Stimulated activated naive CD4-positive, alpha-beta T cell treated with Interleukin-2 at 50 U/mL for 16 hours (primary cell): ENCODE data around the gene RGL3.
"Not testable (repeated sequence)": the region's sequence is repeated elsewhere in the genome, so short reads cannot be mapped to it uniquely, and the experiment has no call there.

Source experiments
- DNase-seq: peaks from one replicate; lab custom pipeline; 2025; lab: John Stamatoyannopoulos, UW

The RGL3 gene, protein sequence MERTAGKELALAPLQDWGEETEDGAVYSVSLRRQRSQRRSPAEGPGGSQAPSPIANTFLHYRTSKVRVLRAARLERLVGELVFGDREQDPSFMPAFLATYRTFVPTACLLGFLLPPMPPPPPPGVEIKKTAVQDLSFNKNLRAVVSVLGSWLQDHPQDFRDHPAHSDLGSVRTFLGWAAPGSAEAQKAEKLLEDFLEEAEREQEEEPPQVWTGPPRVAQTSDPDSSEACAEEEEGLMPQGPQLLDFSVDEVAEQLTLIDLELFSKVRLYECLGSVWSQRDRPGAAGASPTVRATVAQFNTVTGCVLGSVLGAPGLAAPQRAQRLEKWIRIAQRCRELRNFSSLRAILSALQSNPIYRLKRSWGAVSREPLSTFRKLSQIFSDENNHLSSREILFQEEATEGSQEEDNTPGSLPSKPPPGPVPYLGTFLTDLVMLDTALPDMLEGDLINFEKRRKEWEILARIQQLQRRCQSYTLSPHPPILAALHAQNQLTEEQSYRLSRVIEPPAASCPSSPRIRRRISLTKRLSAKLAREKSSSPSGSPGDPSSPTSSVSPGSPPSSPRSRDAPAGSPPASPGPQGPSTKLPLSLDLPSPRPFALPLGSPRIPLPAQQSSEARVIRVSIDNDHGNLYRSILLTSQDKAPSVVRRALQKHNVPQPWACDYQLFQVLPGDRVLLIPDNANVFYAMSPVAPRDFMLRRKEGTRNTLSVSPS

DNA sequence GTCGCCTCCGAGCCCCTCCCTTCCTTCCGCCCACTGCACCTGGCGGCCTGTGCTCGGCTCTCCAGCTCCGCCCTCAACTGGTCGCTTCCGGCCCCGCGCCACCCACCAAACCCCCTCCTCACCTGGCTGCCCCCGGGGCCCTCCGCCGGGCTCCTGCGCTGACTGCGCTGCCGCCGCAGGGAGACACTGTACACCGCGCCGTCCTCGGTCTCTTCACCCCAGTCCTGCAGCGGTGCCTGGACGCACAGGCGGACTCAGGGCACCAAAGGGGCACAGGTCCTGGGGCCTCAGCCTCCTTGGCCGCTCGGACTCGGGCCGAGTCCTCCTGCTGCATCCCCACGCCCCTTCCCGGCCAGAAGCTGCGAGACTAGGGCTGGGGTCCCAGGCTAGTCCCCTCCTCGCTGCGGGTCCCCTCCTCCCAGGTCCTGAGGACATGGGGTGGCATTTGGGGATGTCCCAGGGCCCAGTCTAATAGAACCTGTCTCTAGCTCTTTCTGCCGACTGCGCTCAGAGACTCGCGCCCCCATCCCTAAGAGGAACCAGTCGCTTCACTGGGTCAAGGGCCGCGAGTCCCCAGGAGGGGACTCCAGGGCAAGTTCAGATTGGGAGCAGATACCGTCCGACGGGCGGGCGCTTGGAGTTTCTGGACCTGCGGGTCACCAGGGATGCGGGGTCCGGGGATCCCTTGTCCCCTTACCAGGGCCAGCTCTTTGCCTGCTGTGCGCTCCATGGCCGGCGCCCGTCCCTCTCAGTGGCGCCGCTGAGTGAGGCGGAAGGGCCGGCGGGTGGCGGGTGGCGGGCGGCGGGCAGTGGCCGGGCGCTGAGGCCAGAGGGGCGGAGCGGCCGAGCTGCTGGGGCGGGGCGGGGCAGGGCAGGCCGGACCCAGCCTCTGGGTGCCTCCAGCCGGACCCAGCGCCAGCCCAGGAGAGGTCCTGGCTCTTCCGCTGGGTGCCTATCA is at the start of gene RGL3:
TSS of gene RGL3 (minus strand) at position 766 of the 958 bp plus-strand sequence. CDS start at position 730, 36 bp downstream.
- DNase-seq: no peak

DNA sequence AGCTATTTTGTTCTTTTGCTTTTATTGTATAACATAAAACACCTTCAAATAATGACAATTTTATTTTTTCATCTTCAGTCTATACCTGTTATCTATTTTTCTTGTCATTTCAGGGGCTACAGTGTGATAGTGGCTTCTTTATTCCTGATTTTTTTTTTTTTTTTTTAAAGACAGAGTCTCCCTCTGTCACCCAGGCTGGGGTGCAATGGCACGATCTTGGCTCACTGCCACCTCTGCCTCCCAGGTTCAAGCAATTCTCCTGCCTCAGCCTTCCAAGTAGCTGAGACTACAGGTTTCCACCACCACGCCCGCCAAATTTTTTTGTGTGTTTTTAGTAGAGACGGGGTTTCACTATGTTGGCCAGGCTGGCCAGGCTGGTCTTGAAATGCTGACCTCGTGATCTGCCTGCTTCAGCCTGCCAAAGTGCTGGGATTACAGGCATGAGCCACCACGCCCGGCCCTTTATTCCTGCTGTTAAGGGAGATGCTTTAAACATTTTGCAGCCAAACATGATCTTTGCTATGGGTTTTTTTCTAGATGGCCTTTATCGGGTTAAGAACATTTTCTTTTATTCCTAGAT is 49.2 kb upstream of the RGL3 start:
- not testable (repeated sequence) for DNase-seq

DNA sequence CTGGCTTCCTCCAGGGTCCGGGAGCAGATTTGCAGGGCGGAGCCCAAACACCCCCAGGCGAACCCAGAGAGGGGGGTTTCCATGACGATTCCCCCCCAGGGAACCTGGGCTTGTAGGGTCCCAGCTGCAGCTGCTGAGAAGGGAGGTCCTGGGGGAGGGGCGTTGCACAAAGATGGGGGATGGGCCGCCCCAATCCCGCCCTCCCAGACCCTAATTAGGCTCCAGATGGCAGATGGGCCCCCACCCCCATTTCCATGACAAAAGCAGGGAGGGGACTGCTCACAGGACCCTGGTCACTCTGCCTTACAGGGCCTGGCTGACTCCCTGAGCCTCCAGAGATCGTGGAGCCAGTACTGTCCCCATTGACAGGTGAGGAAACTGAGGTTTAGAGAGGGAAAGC is 46.5 kb upstream of the RGL3 start:
- no peak for DNase-seq

DNA sequence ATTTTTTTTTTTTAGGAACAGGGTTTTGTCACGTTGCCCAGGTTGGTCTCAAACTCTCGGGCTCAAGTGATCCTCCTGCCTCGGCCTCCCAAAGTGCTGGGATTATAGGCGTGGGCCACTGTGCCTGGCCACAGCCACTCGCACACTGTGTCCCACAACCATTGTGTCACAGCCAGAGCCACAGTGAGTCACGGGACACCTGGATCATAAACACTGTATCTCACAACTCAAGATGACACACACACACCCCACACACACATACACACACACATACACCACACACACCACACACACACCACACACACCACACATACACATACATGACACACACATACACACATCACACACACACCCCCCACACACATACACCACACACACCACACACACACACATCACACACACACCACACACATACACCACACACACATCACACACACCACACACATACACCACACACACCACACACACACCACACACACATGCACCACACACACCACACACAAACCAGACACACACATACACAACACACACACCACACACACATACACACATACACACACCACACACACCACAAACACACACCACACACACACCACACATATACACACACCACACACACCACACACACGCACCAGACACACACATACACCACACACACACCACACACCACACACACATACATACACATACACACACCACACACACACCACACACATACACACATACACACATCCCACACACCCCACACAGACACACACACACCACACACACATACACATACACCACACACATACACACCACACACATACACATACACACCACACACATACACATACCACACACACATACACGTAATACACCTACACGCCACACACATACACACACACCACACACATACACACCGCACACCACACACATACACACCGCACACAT is 45.5 kb upstream of the RGL3 start:
- no peak for DNase-seq

DNA sequence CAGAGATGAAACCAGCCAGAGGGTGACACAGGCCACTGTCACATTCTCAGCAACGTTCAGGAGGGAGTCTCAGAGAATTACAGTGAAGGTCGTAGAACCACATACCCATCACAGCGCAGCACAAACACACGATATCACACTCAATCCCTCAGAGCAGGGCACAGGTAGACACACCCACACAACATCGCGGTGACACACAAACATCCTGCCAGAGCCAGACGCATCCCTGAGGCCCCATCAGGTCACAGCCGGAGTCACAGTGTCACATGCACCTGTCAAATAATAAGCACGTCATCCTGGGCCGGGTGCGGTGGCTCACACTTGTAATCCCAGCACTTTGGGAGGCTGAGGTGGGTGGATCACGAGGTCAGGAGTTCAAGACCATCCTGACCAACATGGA is 44.3 kb upstream of the RGL3 start:
- DNase-seq: no peak

DNA sequence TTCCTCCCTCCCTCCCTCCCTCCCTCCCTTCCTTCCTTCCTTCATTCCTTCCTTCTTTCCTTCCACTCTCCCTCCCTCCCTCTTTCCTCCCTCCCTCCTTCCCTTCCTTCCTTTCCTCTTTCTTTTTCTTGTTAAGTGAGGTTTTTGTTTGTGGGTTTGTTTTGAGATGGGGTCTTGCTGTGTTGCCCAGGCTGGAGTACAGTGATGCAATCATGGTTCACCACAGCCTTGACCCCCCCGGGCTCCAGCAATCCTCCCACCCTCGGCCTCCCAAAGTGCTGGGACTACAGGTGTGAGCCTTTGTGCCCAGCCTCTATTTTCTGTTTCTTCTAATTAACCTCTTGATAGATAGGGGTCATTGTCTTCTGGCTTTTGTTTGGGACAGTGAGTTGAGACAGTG is 42.3 kb upstream of the RGL3 start:
- DNase-seq: no peak

DNA sequence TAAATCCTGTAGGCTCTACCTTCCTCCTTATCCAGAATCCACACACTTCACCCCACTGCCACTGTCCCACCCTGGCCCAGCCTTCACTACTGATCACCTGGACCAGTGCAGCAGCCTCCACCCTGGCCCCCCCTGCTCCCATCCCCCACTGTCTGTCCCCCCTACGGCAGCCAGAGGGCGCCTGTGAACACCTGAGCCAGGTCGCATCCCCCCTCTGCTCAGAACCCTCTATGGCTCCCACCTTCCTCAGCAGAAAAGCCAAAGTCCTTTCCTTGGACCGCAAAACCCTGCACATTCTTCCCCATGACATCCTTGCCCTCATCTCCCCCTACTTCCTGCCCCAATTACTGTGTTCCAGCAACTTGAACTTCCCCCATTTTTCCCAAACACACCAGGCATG is 41.1 kb upstream of the RGL3 start:
- DNase-seq: no peak

DNA sequence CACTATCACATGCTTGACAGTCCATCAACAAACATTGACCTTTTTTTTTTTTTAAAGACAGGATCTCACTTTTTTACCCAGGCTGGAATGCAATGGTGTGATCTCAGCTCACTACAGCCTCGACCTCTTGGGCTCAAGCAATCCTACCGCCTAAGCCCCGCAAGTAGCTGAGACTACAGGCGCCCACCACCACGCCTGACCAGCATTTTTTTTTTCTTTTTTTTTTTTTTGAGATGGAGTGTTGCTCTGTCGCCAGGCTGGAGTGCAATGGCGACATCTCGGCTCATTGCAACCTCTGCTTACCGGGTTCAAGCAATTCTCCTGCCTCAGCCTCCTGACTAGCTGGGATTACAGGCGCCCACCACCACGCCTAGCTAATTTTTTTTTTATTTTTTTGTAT is 39.8 kb upstream of the RGL3 start:
- not testable (repeated sequence) for DNase-seq

DNA sequence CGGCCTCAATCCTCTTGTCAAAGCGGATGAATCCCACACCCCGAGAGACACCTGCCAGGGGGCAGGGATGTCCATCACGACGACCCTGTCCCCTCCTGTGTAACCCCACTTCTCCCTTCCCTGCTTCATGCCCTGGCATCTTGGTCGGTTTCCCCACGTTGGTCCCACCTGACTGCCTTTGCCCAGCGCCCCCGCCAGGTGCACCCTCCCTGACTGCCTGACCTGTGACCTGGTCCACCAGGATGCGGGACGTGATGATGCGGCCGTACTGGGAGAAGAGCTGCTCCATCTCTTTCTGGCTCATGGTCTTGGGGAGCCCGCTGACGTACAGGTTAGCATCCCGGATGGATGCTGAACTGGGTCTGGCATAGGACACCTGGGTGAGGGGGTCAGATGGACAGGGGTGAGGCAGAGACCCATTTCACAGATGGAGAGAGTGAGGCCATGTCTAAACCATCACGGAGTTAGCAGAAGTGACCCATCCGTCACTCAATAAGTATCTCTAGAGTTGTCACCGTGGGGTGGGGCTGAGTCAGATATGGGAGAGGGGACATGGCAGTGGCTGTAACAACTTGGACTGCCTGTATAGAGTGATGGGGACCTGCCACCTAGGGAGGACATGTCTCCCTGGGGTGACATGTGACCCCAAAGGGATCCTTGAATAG is 39.3 kb upstream of the RGL3 start:
- DNase-seq: no peak

DNA sequence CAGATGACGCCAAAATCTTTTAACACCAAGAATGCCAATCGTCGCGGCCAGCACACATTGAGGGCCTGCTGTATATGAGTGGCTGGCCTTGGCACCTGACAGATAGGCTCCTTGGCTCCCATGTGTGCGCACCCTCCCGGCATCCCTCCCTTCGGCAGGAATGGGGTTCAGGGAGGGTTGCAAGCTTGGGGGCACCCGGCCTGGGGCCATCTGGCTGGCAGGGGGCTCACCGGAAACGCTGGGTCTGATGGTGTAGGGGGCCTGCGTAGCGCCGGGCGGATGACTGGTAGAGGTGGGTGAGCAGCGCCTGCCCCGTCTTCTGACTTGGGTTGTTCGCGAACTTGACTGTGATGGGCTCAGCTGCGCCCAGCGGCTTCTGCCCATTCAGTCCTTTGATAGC is 38.7 kb upstream of the RGL3 start:
- no peak for DNase-seq

DNA sequence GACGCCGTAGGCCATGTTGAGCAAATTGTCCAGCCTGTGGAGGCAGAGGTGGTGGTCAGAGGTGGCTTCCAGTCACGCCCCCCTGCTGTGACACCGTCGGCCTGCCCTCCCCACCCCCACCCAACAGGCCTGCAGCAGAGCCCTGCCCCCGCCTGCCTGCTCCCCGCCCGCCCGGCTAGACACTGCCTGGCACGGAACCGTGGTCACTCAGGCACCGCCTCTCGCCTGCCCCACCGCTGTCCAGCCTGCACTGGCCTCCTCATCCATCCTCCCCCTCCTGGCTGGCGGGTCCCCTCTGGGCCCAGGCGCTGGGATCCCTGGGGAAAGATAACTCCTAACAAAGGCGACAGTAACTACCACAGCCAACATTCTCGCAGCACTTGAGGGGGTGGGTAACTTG is 38.0 kb upstream of the RGL3 start:
- no peak for DNase-seq

DNA sequence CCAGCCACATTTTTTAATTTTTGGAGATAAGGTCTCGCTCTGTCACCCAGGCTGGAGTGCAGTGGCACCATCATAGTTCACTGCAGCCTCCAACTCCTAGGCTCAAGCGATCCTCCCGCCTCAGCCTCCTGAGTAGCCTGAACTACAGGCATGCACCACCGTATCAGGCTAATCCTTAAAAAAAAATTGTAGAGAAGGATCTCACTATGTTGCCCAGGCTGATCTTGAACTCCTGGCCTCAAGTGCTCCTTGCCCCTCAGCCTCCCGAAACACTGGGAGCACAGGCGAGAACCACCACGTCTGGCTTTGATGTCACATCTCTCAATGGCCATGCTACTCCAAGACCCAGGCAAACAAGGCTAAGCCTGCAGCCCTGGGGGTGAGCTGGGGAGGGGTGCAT is 37.5 kb upstream of the RGL3 start:
- no peak for DNase-seq

DNA sequence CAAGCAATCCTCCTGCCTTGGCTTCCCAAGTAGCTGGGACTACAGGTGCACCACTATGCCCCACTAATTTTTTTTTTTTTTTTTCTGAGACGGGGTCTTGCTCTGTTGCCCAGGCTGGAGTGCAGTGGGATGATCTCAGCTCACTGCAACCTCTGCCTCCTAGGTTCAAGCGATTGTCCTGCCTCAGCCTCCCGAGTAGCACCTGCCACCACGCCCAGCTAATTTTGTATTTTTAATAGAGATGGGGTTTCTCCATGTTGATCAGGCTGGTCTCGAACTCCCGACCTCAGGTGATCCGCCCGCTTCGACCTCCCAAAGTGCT is 36.1 kb upstream of the RGL3 start:
- DNase-seq: not testable (repeated sequence)

DNA sequence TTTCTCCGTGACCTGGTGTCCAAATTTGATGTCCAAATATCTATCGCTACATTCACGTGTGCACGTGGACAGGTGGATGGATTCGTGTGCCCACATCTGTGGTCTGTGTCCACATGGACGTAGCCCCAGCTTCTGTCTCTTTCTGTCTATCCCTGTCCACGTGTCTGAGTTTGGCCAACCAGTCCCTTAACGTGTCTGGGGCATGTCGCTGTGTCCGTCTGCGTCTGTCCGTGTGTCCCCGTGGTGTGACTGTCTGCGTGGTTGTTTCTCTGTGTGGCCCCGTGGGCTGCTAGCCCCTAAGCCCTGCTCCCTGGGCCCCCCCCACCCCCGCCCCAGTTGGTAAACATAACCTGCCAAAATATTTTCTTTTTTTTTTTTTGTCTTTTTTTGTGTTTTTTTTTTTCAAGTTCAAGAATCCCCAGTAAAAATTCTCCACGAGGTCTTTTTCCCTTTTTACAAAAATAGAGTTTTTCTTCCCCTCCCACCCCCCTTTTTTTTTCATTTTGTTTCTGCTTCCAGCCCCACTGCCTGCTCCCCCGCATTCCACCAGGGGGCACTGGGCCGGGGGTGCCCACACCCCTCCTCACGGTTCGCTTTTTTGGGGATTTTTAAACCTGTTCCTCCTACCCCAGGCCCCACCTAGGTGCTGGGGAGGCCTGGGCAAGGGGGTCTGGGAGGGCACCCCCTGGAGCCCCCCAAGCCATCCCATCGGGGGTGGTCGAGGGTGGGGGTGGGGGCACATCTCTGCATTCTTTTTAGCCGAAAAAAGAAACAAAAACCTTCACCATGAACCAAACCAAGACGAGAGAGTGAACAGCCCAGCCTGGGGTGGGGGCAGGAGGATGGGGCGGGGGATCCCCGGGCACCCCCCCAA is 34.6 kb upstream of the RGL3 start:
- DNase-seq: peak; percentile 9

DNA sequence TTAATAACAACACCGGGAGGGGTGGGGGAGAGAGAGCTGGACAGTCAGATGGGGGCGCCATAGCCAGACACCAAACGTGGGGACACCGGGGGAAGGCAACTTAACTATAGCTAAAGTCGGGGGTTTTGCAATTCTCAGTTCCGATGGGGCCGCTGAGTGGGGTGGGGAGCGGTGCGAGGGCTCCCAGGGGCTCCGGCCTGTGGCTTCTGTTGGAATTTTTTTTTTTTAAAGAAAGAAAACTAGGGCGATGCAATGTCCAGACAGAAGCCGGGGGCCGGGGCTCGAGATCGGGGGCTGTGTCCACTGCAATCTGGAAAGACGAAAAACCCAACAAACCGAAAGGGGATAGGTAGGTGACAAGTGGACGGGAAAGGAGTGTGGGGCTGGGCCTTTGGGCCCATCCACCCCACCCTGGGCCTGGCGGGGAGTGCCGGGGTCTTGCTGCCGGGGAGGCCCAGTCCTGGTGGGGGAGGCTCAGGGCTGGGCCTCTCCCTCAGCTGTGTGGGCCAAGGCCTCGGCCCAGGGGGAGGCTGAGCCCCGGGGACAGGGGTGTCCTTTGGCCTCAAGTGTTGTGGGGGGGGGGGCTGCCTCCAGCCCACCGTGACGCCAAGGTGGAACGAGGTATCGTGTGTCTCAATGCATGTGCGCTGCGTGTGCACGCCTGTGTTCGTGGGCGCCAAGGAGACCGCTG is 33.7 kb upstream of the RGL3 start:
- DNase-seq: no peak

DNA sequence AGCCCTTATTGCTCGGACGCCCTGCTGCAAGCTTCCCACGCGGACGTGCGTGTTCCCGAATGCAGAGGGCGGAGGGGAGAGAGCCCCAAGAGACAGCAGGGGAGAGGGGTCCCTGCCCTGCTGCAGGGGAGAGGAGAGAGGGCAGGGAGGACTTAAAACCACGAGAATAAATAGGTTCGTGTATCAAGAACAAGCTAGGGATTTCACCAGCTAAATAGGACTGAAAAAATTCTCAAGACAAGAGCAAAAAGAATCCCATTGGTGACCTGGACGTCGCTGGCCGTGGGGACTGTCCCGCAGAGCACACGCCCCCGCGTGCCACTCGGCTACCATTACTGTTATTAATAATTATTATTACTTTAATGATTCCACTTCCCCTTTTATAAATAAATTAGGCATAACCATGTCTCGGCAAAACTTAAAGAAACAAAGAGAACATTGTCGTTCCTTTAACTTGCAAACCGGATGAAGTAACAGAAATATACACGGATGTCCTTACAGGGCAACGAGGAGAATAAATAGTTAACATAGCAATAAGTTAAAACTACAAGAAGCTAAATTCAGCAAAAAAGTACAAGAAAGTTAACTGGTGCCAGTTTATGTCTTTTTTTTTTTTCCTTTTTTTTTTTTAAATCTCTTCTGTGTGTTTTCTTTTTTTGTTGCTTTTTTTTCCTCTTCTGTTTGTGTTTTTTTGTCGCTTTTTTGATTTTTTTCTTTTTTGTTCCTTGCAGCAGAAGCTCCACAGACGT is 32.9 kb upstream of the RGL3 start:
- no peak for DNase-seq

DNA sequence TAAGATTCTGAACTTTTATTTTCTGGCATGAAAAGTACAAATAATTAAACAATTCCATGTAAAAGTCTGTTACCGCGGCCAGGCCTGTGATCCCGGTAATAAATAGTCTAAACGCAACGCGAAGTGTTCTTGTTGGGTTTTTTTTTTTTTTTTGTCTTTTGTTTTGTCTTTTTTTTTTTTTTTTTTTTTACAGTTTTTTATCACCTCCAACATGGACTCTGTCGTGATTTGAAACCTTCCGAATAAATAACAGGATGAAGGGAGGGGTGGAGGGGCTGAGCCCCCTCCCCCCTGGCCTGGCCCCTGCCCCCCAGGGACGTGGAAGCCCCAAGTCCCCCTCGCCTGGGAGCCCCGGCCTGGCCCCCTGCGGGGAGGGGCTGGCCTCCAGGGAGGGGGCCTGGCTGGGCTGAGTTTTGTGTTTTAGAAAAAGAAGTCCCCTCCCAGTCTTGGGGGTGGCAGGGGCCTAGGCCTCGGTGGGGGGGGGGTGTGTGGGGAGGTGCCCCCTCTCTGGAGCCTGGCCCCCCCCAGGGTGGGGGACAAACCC is 32.3 kb upstream of the RGL3 start:
- DNase-seq: no peak
